HL-60 (cell line): ENCODE data around the gene CEND1.

Source experiments
- CTCF ChIP-seq: IDR thresholded peaks from one replicate; pipeline ENCODE4 v1.5.1; 2011; ENCODE audit warnings: low read length, control low read depth, inconsistent platforms; ENCODE audit not compliant: insufficient read depth
- POLR2AphosphoS5 ChIP-seq: IDR thresholded peaks from 2 replicates; pipeline ENCODE4 v1.6.1; 2012; ENCODE audit warnings: low read depth

GRCh38 chr11:787084-787675, 2.7 kb downstream of the CEND1 start:
- TF ChIP-seq CTCF (no peak), POLR2AphosphoS5 (no peak)
